ENCODE results near the gene TCF12.
"Not testable (repeated sequence)": the region's sequence is repeated elsewhere in the genome, so short reads cannot be mapped to it uniquely, and the experiment has no call there.

TCF12 gene

DNA sequence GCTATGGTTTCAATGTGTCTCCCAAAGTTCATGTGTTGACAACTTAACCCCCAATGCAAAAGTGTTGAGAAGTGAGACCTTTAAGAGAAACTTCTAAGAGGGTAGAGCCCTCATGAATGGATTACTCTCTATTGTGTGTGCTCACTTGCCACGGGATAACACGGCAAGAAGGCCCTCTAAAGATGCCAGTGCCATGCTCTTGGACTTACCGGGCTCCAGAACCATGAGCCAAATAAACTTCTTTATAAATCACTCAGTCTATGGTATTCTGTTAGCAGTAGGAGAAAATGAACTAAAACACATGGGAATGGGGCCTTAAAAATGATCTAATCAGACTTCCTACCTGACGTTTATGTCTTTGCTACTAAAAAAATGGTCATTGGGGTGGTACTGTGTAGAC lies 2.6 kb upstream of the TCF12 start:
- no peak for DNase-seq (ENCODE audit: low read depth, low spot score)

DNA sequence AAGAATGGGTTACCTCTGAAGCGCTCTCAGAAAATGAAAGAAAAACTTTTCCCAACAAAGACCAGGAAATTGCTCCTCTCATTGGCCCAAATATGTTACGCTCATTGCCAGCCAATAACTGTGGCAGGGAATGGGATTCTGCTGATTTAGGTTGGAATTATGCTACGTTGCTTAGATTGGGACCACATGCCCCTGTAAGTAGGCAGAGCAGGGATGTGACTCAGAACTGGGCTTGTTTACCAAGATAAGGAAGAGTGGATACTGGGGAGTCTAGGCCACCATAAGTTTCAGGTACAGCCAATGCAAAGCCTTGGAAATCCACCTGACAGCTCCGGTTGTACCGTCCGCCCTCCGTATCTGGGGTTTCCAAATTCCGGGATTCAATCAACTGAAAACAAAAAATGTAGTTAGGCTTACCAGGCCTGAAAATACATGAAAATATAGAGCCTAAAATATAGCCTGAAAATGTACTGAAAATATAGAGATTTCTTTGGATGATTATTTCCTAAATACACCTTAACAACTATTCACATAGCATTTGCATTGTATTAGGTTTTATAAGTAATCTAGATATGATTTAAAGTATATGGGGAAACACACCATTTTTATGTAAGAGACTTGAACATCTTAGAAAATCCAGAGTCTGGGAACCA lies 1.5 kb upstream of the TCF12 start:
- DNase-seq (ENCODE audit: low read depth, low spot score), result no peak

DNA sequence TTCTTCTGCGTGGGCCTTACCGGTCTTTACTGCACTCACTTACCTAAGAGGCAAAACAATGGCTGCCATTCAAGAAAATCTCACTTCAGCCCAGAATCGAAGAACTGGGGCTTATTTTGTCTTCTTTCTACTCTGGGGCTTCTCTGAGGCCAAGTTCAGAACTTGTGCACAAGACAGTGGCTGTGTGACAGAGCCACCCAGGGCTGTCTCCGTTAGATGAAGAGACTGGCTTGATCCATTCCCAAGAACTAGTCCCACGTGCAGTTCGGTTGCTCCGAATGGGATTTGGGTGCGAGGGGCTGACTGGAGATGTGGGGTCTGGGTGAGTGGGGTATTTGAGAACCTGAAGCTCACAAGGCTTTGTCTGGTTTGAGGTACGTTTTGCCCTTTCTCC lies 795 bp upstream of the TCF12 start:
- no peak for DNase-seq (ENCODE audit: low read depth, low spot score)

DNA sequence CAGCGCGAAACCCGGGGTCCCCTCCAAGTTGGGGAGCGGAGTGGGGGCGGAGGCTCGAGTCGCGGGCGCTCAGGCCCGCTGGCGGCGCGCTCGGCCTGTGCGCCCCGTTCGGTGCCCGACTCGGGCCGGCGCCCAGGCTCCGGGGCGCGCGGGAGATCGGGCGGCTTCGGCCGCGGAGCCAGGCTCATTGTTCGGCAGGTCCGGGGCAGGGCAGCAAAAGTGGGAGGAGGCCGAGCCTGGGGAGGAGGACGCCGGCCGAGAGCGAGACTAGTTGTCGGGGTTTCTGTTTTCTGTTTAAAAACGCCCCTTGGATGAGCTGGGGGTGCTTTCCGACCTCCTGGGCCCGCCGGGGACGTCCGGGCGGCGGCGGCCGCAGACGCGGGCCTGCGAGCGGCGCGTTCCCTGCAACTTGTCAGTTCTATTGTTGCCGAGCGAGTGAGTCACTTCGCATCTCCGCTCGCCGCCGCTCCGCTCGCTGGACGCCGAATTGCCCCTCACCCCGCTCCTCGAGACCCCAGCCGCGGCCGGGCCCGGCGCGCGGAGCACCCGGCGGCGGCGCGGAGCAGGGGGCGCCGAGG lies 676 bp downstream of the TCF12 start:
- peak; percentile 23 for DNase-seq (ENCODE audit: low read depth, low spot score)

DNA sequence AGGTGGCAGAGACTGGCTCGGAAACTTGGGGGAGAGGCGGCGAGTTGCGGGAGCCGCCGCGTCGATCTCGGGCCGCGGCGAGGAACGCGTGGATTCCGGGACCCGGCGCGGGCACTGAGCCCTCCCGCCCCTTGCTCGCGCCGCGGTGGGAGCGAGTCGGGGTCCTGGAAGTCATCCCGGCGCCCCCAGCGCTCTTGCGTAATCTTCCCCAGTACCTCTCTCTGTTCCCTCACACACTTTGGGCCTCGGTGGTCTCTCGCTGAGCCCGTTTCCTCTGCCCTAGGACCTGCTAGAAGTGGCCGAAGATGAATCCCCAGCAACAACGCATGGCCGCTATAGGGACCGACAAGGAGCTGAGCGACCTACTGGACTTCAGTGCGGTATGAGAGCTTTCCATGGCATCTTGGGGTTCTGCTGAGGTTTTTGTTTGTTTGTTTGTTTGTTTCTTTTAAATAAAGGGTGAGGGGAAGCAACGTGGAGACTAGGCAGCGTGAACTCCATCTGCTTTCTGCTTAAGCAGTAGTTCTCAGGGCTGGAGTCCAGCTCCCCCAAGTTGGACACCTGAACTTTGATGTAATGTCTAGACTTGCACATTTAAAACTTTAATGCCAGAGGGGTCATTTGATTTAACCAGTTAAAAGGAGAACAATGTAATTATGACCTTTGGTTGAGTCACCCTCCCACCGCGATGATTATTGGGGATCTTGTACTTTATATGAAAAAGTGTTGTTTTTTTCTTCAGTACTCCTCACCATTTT lies 1.3 kb downstream of the TCF12 start:
- DNase-seq (ENCODE audit: low read depth, low spot score), result no peak

DNA sequence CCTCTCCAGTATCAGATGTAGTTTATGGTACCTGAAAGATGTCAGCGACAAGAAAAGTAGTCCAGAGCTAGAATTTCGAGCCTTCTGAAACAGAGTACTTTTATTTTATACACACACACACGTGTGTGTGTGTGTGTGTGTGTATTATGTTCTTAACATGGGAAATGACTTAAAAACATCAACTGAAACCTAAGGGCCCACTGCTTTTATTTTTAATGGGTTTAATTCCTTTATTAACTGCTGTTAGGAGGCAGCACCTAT lies 1.9 kb downstream of the TCF12 start:
- DNase-seq (ENCODE audit: low read depth, low spot score), result no peak

DNA sequence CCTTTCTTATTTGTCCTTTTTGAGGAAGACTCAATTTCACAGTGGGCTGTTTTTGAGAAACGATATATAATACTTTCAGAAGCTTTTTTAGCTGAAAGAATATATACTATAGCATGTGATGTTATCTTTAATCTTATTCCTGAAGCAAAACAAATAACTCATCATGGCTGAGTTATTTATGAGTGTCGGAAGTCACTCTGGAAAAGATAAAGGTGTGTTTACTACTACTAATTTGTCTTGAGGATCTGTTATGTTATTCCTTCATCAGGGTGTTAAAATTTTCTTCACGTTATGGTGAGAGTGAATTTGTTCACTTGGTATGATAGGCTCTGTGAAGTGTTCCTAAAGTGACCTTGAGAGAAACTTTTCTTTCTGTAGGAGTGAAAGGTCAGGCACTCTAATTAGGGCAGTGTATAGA lies 4.7 kb downstream of the TCF12 start:
- no peak for DNase-seq (ENCODE audit: low read depth, low spot score)

DNA sequence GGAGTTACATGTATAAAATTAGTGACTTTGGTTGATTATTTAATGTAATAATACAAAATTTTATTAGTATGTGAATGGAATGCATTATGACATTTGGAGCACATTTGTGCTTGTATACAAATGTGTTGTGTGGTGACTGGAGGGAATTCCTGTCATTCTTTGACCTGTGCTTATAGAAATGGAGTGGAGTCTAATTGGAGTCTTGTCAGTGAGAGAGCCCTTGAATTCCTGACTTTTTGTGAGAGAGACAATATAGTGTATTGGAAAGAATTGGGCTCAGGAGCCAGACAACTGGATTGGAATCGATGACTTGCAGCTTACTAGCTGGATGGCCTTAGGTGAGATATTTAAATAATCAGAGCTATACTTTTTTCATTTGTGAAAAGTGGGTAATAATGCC lies 9.4 kb downstream of the TCF12 start:
- DNase-seq (ENCODE audit: low read depth, low spot score), result no peak

DNA sequence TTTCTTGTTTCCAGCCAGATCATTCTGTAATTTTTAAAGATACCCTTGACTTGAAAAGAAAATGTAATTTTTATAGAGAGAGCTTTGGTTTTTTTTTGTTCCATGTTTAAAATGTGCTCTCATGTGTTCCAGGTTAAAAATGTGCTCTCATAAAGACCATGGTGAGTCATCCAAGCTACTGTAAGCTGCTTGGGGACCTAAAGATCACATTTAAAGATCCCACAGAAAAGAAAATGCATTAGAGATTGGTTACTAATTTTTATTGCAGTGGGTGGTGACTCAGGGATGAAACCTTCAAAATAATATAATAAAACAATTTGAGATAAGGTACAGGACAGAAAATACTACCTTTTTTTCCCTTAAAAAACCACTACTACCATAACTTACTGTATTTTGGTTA lies 11.0 kb downstream of the TCF12 start:
- DNase-seq (ENCODE audit: low read depth, low spot score), result no peak

DNA sequence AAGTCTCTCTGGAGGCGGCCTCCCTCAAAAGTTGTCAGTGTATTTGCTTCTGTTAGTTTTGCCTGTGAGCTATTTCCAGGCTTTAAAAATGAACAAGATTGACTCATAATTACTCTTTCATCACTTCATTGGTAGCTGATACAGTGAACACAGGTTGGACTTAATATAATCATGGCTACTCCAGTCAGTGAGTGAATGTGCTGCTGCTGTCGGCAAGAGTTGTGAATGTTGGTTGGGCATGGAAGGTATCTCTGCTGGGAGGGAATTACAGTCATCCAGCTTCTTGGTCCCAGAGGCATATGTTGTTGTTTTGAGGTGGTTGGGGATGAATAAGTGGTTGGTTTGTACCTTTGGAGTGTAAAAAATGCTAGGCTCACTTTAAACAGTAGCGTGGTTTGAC lies 11.5 kb downstream of the TCF12 start:
- DNase-seq (ENCODE audit: low read depth, low spot score), result no peak

DNA sequence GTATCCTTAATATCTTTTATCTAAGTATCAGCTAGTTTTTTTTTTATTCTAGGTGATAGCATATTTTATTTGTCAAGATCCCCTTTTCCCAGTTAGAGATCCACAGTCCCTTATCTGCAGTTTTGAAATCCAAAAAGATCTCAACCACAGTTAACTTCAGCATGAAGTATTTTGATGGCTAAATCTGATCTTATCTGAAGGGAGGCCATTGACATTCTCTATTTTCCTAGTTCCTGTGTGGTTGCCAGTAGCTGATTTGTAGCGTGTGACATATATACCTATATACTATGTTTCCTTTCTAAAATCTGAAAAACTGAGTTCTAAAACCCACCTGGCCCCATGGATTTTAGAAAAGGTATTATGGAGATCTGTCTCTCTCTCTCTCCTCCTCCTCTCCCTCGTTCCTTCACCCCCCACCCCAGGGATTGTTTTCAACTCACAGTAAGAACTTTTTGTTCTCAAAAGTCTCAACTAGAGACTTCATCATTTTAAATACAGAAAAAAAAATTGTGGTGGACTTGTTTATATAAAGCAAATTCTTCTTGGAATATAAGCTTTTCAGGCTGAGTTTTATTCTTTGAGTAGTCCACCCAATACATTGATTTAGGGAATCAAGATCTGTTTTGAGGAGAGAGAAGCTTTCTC lies 12.3 kb downstream of the TCF12 start:
- DNase-seq (ENCODE audit: low read depth, low spot score), result no peak

DNA sequence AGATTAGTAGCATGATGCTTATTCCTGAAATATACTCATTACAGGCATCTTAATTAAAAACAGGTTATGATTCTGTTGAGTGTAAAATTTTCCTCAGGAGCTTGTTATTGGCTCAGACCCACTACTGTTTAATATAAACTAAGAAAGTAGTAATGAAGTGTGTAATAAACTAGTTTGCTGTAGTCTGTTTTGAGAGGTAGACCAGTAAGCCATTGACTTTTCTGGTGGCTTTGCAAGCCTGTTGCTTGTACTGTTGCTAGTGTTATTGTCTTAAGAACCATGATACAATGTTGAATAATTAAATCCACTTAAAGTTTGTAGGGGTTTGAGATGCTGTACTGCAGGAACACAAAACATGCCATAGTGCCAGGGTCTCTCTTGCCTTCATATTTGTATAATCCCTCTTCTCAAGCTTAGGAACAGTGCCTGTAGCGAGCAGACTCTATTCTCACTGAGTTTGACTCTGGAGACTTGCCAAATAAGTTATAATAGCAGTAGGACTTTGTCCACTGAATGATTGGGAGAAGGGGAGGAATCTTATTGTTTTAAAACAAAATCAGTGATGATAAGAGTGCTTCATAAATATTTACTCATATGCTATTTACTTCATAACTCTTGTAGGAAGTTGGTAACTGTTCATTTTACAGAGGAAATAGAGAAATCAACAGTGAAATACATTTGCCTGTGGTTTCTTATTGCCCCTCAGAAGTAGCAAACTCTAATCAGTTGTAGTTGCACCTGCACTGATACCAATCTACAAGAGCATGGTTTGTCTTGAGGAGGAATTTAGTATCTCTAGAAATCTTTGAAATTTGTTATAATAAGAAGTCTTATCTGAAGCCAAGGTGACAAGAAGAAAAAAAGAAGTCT lies 13.4 kb downstream of the TCF12 start:
- no peak for DNase-seq (ENCODE audit: low read depth, low spot score)

DNA sequence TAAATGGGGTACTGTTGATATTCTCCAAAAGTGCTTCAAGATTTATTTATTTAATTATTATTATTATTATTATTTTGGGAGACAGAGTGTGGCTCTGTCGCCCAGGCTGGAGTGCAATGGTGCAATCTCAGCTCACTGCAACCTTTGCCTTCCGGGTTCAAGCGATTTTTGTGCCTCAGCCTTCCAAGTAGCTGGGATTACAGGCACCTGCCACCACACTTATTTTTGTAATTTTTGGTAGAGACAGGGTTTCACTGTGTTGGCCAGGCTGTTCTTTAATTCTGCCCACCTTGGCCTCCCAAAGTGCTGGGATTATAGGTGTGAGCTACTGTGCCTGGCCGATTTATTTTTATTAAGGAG lies 14.0 kb downstream of the TCF12 start:
- not testable (repeated sequence) for DNase-seq (ENCODE audit: low read depth, low spot score)

DNA sequence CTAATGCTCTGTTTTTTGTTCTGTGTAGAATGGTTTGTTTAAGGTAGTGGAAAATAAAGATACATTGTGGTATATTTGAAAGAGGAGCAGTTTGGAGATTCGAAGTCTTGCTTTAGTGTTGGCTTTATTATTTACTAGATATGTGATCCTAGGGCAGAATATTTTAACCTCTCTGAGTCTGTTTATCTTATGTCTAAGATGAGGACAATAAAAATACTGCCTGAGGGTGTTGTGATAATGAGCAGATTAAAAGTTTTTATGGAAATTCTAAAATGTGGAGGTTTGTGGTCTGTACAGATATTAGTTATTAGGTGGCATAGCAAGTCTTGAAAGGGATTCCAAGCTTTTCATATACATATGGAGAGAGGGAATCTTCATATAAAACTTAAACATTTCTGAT lies 15.0 kb downstream of the TCF12 start:
- no peak for DNase-seq (ENCODE audit: low read depth, low spot score)

DNA sequence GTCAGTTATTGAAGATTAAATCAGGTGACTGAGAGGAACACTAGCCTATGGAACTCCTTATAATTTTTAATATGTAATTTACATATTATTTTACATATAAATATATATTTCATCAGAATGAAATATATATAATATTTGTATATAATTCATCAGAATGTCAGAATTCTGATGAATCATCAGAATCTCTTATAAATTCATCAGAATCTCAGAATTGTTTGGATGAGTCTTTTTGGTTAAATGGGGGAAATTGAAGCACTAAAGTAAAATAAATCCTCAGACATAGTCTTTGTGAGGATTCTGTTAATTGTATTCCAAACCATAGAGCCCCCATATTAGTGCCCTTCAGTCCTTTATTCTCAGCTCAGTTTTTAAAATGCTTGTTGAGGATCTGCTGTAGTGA lies 15.4 kb downstream of the TCF12 start:
- no peak for DNase-seq (ENCODE audit: low read depth, low spot score)

DNA sequence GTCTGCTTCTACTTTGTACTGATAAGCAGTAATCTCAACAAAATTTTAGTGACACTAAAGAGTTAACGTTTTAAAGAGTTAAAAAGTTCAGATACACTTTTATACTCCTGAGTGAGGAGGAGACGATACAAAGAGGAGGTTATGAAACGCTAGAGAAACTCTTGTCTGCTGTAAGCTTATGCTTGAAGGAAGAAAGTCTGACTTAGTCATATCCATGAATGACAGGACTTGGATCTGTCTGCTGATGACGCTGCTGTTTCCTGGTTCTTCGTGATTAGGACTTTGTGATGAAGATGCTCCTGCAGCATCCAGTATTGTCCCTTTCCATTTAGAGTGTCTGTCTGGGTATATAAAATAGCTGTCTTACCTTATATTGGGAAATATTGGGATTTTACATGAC lies 15.8 kb downstream of the TCF12 start:
- DNase-seq (ENCODE audit: low read depth, low spot score), result no peak

DNA sequence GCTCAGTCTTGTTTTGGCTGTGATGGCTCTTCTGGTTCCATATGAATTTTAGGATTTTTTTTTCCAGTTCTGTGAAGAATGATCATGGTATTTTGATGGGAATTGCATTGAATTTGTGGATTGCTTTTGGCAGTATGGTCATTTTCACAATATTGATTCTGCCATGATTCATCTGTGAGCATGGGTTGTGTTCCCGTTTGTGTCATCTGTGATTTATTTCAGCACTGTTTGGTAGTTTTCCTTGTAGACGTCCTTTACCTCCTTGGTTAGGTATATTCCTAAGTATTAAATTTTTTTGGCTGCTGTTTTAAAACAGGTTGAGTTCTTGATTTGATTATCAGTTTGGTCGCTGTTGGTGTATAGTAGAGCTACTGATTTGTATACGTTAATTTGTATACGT lies 18.5 kb downstream of the TCF12 start:
- no peak for DNase-seq (ENCODE audit: low read depth, low spot score)

DNA sequence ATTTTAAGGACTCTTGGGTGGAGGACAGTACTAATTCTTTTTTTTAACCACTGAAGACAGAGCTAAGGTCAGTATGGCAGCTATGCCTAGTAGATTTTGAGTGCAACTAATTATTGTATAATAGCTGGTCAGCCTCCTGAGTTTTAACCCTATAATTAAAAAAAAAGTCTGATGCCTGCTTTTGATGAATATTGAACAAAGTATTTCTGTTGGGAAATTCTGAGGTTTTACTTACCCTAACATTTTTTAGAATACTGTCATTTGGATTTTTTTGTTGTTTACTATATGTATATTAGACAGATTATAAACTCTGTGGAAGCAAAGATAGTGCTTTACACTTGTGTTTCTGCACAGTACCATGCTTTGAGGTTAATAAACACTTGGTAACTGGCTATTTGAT lies 20.8 kb downstream of the TCF12 start:
- no peak for DNase-seq (ENCODE audit: low read depth, low spot score)

DNA sequence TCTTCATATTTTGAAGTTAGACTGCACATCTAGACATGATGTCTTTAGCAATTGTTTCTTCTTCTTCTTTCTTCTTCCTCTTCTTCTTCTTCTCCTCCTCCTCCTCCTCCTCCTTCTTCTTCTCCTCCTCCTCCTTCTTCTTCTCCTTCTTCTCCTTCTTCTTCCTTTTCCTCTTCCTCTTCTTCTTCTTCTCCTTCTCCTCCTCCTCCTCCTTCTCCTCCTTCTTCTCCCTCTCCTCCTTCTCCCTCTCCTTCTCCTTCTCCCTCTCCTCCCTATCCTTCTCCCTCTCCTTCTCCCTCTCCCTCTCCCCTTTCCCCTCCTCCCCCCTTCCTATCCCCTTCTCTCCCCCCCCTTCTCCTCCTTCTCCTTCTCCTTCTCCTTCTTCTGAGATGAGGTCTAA lies 21.9 kb downstream of the TCF12 start:
- no peak for DNase-seq (ENCODE audit: low read depth, low spot score)

DNA sequence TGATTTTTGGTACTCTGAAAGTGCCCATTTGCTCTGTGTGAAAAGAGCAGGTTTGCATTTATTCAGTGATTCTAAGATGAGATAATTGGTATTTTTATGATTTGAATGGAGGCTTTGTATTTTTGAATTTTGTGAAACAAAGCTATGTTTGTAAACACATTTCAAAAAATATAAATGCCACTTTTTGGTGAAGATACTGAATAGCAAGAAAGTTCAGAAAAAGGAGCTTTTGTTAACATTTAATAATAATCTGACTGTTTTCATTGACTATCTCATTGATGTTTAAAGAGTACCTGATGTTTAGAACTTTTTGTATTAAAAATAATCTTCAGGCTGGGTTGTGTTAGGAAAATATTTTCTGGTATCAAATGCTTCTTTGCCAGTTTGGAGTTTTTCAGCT lies 23.7 kb downstream of the TCF12 start:
- no peak for DNase-seq (ENCODE audit: low read depth, low spot score)

DNA sequence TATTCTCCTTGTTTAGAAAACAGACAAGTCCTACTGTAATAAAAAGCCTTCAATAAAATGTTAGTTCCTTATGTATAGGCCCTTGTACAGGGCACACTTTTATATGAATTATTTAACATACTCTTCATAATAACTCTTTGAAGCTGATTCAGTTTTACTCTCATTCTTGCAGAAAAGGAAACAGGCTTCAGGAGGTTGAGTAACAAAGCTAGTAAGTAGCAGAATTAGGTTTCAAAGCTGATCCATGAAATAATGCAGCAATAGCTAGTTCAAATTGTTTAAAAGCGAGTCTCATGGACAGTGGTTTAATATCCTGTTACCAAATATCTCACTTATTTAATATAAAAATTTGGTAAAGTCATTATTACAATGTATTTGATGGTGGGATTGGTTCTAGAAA lies 25.0 kb downstream of the TCF12 start:
- DNase-seq (ENCODE audit: low read depth, low spot score), result no peak

DNA sequence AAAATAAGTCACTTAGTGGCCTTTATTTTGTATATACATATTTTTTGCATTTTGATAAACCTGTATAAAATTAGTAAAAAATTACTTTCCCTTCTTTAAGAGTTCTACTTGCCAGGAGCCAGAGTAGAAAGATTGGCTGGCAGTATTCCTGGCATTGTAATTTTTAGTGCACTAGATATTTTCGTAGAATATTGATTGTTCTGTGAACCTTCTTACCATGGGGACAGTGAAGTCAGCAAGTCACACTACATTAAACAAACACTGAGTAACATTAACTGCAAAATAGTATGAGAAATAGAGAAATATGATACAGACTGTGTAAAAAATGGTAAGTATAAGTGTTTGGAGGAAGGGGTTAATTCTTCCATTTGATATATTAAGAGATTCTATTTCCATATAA lies 26.0 kb downstream of the TCF12 start:
- DNase-seq (ENCODE audit: low read depth, low spot score), result no peak
